Peyer's patch (tissue), 4 donors: Measurements from ENCODE around the gene RNASE12. TPM values are rescaled to one million over a fixed set of nuclear protein-coding genes. Genes with fewer than 3 reads are reported as not detected.
"Not testable (repeated sequence)": the region's sequence is repeated elsewhere in the genome, so short reads cannot be mapped to it uniquely, and the experiment has no call there.

Source experiments
- DNase-seq, 3 donors: peaks; one replicate each; pipeline ENCODE4 v3.0.0-alpha.2; 2017 to 2019
- H3K27ac ChIP-seq, 4 donors: fragments of 200-600 bp; sonication (generic); one replicate each; pipeline ENCODE4 v1.5.1; 2016 to 2019
- H3K27me3 ChIP-seq, 2 donors: fragments of 200-600 bp; sonication (generic); one replicate each; pipeline ENCODE4 v1.5.1; 2019
- H3K36me3 ChIP-seq, 3 donors: fragments of 200-600 bp; sonication (generic); one replicate each; pipeline ENCODE4 v1.5.1; 2016 to 2019
- H3K4me1 ChIP-seq, 4 donors: fragments of 200-600 bp; sonication (generic); one replicate each; pipeline ENCODE4 v1.5.1; 2016 to 2019
- H3K4me3 ChIP-seq, 4 donors: fragments of 200-600 bp; sonication (generic); 1 replicate in 3 of 4; 2 replicates in 1 of 4; pipeline ENCODE4 v1.5.1; 2016 to 2019; ENCODE audit warnings: mild to moderate bottlenecking in 1 of 4
- H3K9me3 ChIP-seq, 4 donors: fragments of 200-600 bp; sonication (generic); one replicate each; pipeline ENCODE4 v1.5.1; 2016 to 2019; ENCODE audit warnings: mild to moderate bottlenecking in 1 of 4
- POLR2A ChIP-seq, 2 donors: fragments of 450-650 bp; IDR thresholded peaks; one replicate each; pipeline ENCODE4 v1.5.1; 2017; ENCODE audit warnings: antibody characterized with exemption in 2 of 2, mild to moderate bottlenecking in 2 of 2, moderate library complexity in 2 of 2
- total RNA-seq, 4 donors: library from RNA; depleted of rRNA; stranded (reverse); fragments of >200 nt; gene quantifications; one replicate each; pipeline ENCODE4 v1.1.0, GENCODE V29; 2016
- TF ChIP-seq, protein P1 (sequence below), 6 experiments: fragments of 450-650 bp in 4 of 6; fragments of 200-600 bp in 2 of 6; sonication (generic) in 1 of 6; IDR thresholded peaks; one replicate each; pipeline ENCODE4 v1.5.1; 2017 to 2019; ENCODE audit warnings: antibody characterized with exemption in 6 of 6, mild to moderate bottlenecking in 3 of 6, moderate library complexity in 1 of 6

The RNASE12 gene
- total RNA-seq, 4 donors from 2014 or later, result not detected

DNA sequence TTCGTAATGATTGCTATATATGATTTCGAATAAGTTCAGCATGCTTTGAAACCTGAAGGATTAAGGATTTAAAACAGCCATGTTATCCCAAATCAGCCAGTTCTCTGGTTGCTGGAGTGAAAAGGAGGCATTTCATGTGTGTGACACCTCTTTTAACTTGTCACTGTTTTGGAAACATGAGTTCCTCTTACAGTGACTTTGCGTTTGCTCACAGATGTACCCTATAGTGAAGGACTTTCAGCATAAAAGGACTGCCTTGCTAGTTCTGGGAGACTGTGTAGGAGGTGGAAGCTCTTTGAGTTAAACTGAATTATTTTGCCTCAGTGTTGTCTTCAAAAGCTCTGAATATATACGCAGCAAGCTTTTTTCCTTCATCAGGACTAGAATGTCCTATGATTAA lies 10.9 kb downstream of the RNASE12 start:
- Histone ChIP-seq H3K9me3 (no peaks in the 10 kb centered on the region), H3K27ac (no peak overlapping the region), H3K4me3 (no peak overlapping the region), H3K4me1 (no peaks in the 10 kb centered on the region), H3K27me3 (peaks cover 0 to 6% of the 10 kb centered on the region in 2 donors), H3K36me3 (no peaks in the 10 kb centered on the region)
- TF ChIP-seq, protein P1, sequence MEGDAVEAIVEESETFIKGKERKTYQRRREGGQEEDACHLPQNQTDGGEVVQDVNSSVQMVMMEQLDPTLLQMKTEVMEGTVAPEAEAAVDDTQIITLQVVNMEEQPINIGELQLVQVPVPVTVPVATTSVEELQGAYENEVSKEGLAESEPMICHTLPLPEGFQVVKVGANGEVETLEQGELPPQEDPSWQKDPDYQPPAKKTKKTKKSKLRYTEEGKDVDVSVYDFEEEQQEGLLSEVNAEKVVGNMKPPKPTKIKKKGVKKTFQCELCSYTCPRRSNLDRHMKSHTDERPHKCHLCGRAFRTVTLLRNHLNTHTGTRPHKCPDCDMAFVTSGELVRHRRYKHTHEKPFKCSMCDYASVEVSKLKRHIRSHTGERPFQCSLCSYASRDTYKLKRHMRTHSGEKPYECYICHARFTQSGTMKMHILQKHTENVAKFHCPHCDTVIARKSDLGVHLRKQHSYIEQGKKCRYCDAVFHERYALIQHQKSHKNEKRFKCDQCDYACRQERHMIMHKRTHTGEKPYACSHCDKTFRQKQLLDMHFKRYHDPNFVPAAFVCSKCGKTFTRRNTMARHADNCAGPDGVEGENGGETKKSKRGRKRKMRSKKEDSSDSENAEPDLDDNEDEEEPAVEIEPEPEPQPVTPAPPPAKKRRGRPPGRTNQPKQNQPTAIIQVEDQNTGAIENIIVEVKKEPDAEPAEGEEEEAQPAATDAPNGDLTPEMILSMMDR (IDR thresholded peaks at IDR 0.05), result no peak
- no peak for TF ChIP-seq POLR2A (IDR thresholded peaks at IDR 0.05)
- DNase-seq, result no peak

DNA sequence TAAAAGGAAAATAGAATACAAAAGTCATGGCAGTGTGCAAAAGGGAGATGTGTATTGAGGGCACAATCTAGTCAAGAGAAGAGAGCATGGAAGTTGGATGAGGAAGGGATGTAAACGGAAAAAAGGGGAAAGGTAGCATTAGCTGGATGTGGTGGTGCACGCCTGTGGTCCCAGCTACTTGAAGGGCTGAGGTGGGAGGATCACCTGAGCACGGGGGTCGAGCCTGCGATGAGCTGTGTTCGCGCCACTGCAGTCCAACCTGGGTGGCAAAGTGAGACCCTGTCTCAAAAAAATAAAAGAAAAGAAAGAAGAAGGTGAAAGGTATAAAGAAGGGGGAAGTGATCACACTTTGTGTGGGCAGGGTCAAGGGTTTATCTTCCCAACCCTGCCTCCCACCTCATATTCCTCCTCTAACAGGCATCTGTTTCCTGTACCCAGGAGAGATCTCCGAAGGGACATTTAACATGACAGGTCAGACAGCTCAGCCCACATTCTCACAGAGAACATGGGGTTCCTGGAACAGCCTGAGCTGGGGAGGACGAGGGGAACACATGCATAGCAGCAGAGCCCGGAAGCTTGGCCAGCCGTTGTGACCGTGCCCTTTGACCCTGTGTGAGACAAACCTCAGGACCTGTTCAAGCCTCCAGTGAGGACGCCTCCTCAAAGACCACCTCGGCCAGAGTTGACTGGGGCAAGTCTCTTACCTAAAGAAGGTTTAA lies 12.2 kb downstream of the RNASE12 start:
- TF ChIP-seq, protein P1 (IDR thresholded peaks at IDR 0.05), result no peak
- Histone ChIP-seq H3K27ac (no peak overlapping the region), H3K36me3 (no peaks in the 10 kb centered on the region), H3K4me3 (no peak overlapping the region), H3K4me1 (no peaks in the 10 kb centered on the region), H3K27me3 (peaks cover 0 to 4% of the 10 kb centered on the region in 2 donors), H3K9me3 (no peaks in the 10 kb centered on the region)
- DNase-seq, result no peak

DNA sequence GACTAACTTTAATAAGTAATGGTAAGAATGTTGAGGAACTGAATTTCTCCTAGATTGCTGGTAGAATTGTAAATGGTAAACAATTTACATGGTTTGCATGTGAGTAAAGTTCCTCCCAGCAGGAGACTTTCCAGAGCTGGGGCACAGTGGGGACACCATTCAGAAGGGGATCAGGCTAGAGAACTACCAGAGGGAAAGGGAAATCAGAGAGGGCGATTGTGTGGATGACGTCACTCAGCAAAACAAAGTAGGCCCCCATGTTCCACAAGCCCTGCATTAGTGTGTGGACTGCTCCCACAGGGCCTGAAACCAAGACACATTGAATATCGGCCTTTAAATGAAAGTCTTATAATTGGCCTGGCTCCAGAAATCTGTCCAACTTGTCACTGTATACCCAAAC lies 12.9 kb downstream of the RNASE12 start:
- H3K4me1 ChIP-seq, result no peaks in the 10 kb centered on the region
- DNase-seq, result no peak
- no peaks in the 10 kb centered on the region for H3K36me3 ChIP-seq
- no peak for TF ChIP-seq POLR2A (IDR thresholded peaks at IDR 0.05)
- TF ChIP-seq, protein P1 (IDR thresholded peaks at IDR 0.05), result no peak
- H3K27ac ChIP-seq, result no peak overlapping the region
- H3K9me3 ChIP-seq, result no peaks in the 10 kb centered on the region
- no peaks in the 10 kb centered on the region for H3K27me3 ChIP-seq
- no peak overlapping the region for H3K4me3 ChIP-seq

DNA sequence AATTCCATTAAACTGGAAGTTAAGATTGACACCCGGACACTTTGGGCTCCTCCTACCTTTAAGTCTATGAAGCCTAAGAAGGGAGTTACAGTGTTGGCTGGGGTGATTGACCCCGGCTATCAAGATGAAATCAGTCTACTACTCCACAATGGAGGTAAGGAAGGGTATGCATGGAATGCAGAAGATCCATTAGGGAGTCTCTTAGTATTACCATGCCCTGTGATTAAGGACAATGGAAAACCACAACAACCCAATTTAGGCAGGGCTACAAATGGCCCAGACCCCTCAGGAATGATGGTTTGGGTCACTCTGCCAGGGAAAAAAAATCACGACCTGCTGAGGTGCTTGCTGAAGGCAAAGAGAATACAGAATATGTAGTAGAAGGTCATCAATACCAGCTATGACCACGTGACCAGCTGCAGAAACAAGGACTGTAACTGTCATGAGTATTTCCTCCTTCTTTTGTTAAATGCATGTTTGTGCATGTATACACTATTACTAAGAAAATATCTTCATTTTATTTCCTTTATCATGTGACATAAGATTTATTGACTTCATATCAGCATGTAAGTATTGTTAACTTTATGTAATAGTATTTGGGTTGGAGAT lies 18.7 kb downstream of the RNASE12 start:
- H3K4me1 ChIP-seq, H3K27me3 ChIP-seq, DNase-seq, H3K4me3 ChIP-seq, H3K36me3 ChIP-seq, H3K27ac ChIP-seq: not testable (repeated sequence)
- peaks cover 0 to 13% (median 0%) of the 10 kb centered on the region in 4 donors for H3K9me3 ChIP-seq

DNA sequence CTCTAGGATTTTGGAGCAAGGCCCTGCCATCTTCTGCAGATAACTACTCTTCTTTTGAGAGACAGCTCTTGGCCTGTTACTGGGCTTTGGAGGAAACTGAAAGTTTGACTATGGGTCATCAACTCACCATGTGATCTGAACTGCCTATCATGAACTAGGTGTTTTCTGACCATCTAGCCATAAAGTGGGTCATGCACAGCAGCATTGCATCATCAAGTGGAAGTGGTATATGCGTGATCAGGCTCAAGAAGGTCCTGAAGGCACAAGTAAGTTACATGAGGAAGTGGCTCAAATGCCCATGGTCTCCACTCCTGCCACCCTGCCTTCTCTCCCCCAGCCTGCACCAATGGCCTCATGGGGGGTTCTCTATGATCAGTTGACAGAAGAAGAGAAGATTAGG lies 20.5 kb downstream of the RNASE12 start:
- H3K4me3 ChIP-seq, H3K36me3 ChIP-seq, DNase-seq, H3K27me3 ChIP-seq, H3K27ac ChIP-seq, H3K4me1 ChIP-seq: not testable (repeated sequence)
- H3K9me3 ChIP-seq, result peaks cover 0 to 13% (median 0%) of the 10 kb centered on the region in 4 donors

DNA sequence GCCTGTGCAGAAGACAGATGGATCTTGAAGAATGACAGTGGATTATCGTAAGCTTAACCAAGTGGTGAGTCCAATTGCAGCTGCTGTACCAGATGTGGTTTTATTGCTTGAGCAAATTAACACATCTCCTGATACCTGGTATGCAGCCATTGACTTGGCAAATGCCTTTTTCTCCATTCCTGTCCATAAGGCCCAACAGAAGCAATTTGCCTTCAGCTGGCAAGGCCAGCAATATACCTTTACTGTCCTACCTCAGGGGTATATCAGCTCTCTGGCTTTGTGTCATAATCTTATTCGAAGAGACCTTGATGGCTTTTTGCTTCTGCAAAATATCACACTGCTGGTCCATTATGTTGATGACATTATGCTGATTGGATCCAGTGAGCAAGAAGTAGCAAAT lies 21.3 kb downstream of the RNASE12 start:
- H3K27ac ChIP-seq, H3K4me1 ChIP-seq, H3K4me3 ChIP-seq, DNase-seq, H3K27me3 ChIP-seq, H3K36me3 ChIP-seq: not testable (repeated sequence)
- H3K9me3 ChIP-seq, result peaks cover 0 to 13% (median 0%) of the 10 kb centered on the region in 4 donors

DNA sequence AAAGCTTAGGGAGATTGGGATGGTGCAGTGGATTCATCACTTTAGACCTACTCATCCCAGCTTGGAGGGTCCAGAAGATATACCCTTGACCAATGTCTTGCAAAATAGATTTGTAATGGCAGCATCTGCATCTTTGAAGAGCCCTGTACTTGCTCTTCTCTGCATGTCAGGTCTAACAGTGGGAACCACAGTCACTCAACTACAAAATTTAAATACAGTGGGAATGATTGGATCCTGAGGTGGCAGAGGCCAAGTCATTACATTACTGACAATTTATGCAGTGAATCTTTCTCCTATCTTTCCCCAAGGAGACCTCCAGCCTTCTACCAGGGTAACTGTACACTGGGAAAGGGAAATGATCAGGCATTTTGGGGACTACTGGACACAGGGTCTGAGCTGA lies 22.1 kb downstream of the RNASE12 start:
- TF ChIP-seq, protein P1 (IDR thresholded peaks at IDR 0.05), result no peak
- no peak for TF ChIP-seq POLR2A (IDR thresholded peaks at IDR 0.05)
- DNase-seq, result no peak

More for the DNA sequence above, 22.1 kb downstream of the RNASE12 start:
- H3K27ac ChIP-seq, result no peak overlapping the region
- H3K4me3 ChIP-seq, result no peak overlapping the region
- H3K4me1 ChIP-seq, result no peaks in the 10 kb centered on the region
- no peaks in the 10 kb centered on the region for H3K36me3 ChIP-seq
- H3K27me3 ChIP-seq, result no peaks in the 10 kb centered on the region
- H3K9me3 ChIP-seq, result peaks cover 0 to 13% (median 0%) of the 10 kb centered on the region in 4 donors
